Hepatocyte (in vitro differentiated cells): ENCODE data around the gene BTRC. TPM values are rescaled to one million over a fixed set of nuclear protein-coding genes. Genes with fewer than 3 reads are reported as not detected.
"Not testable (repeated sequence)": the region's sequence is repeated elsewhere in the genome, so short reads cannot be mapped to it uniquely, and the experiment has no call there.

Source experiments
- DNase-seq: peaks from one replicate; pipeline ENCODE4 v3.0.0-alpha.2; 2016; ENCODE audit warnings: low spot score
- H2AFZ ChIP-seq: fragments of 200-600 bp; sonication (generic); 2 replicates; pipeline ENCODE4 v1.6.0; 2016; ENCODE audit warnings: antibody characterized with exemption, mild to moderate bottlenecking
- H3K27ac ChIP-seq: fragments of 200-600 bp; sonication (generic); 2 replicates; pipeline ENCODE4 v1.5.1; 2016; ENCODE audit warnings: mild to moderate bottlenecking
- H3K27me3 ChIP-seq: fragments of 200-600 bp; sonication (generic); 2 replicates; pipeline ENCODE4 v1.6.1; 2016
- H3K36me3 ChIP-seq: fragments of 200-600 bp; sonication (generic); replicated peaks from 2 replicates; pipeline ENCODE4 v1.5.1; 2016; ENCODE audit warnings: low read depth; ENCODE audit not compliant: insufficient read depth
- H3K4me1 ChIP-seq: fragments of 200-600 bp; sonication (generic); 2 replicates; pipeline ENCODE4 v1.5.1; 2016; ENCODE audit warnings: mild to moderate bottlenecking, moderate library complexity; ENCODE audit not compliant: insufficient read depth
- H3K4me2 ChIP-seq: fragments of 200-600 bp; sonication (generic); 2 replicates; pipeline ENCODE4 v1.6.0; 2016
- H3K4me3 ChIP-seq: fragments of 200-600 bp; sonication (generic); 2 replicates; pipeline ENCODE4 v1.5.1; 2016; ENCODE audit warnings: mild to moderate bottlenecking
- H3K79me2 ChIP-seq: fragments of 200-600 bp; sonication (generic); 2 replicates; pipeline ENCODE4 v1.6.0; 2017; ENCODE audit warnings: mild to moderate bottlenecking
- H3K9me2 ChIP-seq: fragments of 200-600 bp; sonication (generic); replicated peaks from 2 replicates; pipeline ENCODE4 v1.6.0; 2017; ENCODE audit warnings: mild to moderate bottlenecking; ENCODE audit not compliant: insufficient read depth
- H3K9me3 ChIP-seq: fragments of 200-600 bp; sonication (generic); 2 replicates; pipeline ENCODE4 v1.5.1; 2016; ENCODE audit warnings: low read depth, mild to moderate bottlenecking
- H4K20me1 ChIP-seq: fragments of 200-600 bp; sonication (generic); 2 replicates; pipeline ENCODE4 v1.6.0; 2016; ENCODE audit warnings: mild to moderate bottlenecking; ENCODE audit not compliant: insufficient read depth, poor library complexity, severe bottlenecking
- EZH2 ChIP-seq: fragments of 200-600 bp; sonication (generic); IDR thresholded peaks from 2 replicates; pipeline ENCODE4 v1.6.1; 2016; ENCODE audit warnings: antibody characterized with exemption, mild to moderate bottlenecking, borderline replicate concordance
- EZH2phosphoT487 ChIP-seq: fragments of 200-600 bp; sonication (generic); IDR thresholded peaks from one replicate; pipeline ENCODE4 v1.6.1; 2018; ENCODE audit warnings: antibody characterized with exemption, mild to moderate bottlenecking, low read depth, moderate library complexity; ENCODE audit not compliant: unreplicated experiment, severe bottlenecking
- WGBS: methylation state at CpG from one replicate; pipeline ENCODE4 v1.1.6; 2016; ENCODE audit warnings: low lambda C conversion rate; ENCODE audit errors: missing lambda C conversion rate; 5-methylcytosine and 5-hydroxymethylcytosine counted together
- polyA plus RNA-seq: library from polyadenylated mRNA; unstranded; fragments of >200 nt; fragmentation: Nextera tagmentation; extraction: Ambion mirVana; gene quantifications from 2 replicates; pipeline ENCODE4 v1.2.1, GENCODE V29; 2016
- total RNA-seq: library from RNA; depleted of rRNA; stranded (reverse); fragments of >200 nt; gene quantifications from 2 replicates; pipeline ENCODE4 v1.2.3, GENCODE V29; 2014
- TF ChIP-seq, protein P1 (sequence below): fragments of 200-600 bp; sonication (generic); IDR thresholded peaks from 2 replicates; pipeline ENCODE4 v1.5.1; 2016; ENCODE audit warnings: antibody characterized with exemption, mild to moderate bottlenecking; ENCODE audit not compliant: poor library complexity

The BTRC gene
- total and polyA plus RNA-seq, 2 experiments from 2014 or later, result 14.5 to 24.3 TPM

DNA sequence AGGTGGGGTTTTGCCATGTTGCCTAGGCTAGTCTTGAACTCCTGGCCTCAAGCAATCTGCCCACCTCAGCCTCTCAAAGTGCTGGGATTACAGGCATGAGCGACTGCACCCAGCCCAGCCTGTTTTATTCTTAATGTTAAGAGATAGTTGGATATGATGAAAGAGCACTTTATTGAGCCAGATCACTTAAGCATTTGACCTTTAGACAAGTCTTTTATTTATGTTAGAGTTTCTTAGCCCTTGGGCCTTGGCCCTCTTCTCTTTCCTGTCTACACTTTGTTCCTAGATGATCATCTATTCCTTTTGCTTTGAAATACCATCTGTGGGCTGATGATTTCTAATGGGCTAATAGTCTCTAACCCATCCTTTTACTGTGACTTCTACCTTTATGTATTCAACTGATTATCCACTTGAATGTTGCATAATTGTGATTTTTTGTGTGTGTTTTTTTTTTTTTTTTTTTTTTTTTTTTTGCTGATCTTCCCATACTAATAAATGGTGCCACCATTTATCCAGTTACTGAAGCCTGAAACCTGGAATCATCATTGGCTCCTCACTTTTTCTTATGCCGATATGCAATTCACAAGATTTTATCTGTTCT, 34.8 kb downstream of the BTRC start:
- 86% methylated on average over 2 of the region's 2 CpGs for WGBS
- H3K4me3 ChIP-seq, result no peak overlapping the region
- peaks cover 34% of the 10 kb centered on the region for H3K79me2 ChIP-seq
- H3K4me1 ChIP-seq, result no peaks in the 10 kb centered on the region
- no peak for DNase-seq
- no peaks in the 10 kb centered on the region for H3K9me3 ChIP-seq
- H3K9me2 ChIP-seq, result no peaks in the 10 kb centered on the region
- H3K27me3 ChIP-seq, result no peaks in the 10 kb centered on the region
- TF ChIP-seq, protein P1, sequence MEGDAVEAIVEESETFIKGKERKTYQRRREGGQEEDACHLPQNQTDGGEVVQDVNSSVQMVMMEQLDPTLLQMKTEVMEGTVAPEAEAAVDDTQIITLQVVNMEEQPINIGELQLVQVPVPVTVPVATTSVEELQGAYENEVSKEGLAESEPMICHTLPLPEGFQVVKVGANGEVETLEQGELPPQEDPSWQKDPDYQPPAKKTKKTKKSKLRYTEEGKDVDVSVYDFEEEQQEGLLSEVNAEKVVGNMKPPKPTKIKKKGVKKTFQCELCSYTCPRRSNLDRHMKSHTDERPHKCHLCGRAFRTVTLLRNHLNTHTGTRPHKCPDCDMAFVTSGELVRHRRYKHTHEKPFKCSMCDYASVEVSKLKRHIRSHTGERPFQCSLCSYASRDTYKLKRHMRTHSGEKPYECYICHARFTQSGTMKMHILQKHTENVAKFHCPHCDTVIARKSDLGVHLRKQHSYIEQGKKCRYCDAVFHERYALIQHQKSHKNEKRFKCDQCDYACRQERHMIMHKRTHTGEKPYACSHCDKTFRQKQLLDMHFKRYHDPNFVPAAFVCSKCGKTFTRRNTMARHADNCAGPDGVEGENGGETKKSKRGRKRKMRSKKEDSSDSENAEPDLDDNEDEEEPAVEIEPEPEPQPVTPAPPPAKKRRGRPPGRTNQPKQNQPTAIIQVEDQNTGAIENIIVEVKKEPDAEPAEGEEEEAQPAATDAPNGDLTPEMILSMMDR, result no peak
- TF ChIP-seq EZH2phosphoT487, result no peak
- no peak for TF ChIP-seq EZH2
- H3K36me3 ChIP-seq, result no peaks in the 10 kb centered on the region
- no peak overlapping the region for H3K4me2 ChIP-seq
- no peak overlapping the region for H2AFZ ChIP-seq
- H4K20me1 ChIP-seq, result no peaks in the 10 kb centered on the region
- H3K27ac ChIP-seq, result no peak overlapping the region

DNA sequence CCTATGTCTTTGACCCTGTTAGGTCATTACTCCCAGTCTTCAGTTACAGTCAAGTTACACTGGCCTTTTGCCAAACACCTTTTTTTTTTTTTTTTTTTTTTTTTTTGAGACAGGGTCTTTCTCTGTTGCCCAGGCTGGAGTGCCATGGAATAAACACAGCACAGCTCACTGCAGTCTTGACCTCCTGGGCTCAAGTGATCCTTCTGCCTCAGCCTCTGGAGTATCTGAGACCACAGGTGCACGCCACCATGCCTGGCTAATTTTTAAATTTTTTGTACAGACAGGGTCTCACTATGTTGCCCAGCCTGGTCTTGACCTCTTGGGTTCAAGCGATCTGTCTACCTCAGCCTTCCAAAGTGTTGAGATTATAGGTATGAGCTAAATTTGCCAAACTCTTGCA, 35.6 kb downstream of the BTRC start:
- H3K79me2 ChIP-seq, result peaks cover 27% of the 10 kb centered on the region
- not testable (repeated sequence) for H3K9me2 ChIP-seq, DNase-seq, H3K4me1 ChIP-seq, H3K27me3 ChIP-seq, H3K9me3 ChIP-seq, H3K27ac ChIP-seq, H2AFZ ChIP-seq, H3K4me2 ChIP-seq, H4K20me1 ChIP-seq, H3K36me3 ChIP-seq, H3K4me3 ChIP-seq
- WGBS, result 97% methylated on average over 2 of the region's 2 CpGs

DNA sequence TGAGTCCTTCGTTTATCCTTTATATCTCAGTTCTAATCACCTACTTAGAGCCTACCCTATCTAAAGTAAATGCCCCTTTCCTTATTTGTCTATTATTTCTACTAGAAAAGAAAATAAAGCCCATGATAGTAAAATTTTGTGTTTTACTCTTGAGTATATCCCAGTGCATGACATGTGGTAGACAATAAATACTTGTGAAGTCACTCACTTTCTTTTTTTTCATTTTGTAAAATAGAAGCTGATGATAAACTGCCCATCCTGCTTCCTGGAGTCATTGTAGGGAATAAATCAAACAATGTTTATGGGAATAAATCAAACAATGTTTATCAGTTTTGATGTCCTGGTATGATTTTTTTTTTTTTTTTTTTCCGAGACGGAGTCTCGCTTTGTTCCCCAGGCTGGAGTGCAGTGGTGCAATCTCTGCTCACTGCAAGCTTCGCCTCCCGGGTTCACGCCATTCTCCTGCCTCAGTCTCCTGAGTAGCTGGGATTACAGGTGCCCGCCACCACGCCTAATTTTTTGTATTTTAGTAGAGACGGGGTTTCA, 36.1 kb downstream of the BTRC start:
- Histone ChIP-seq H3K27me3 (no peaks in the 10 kb centered on the region), H3K9me3 (no peaks in the 10 kb centered on the region), H3K4me3 (no peak overlapping the region), H3K79me2 (peaks cover 23% of the 10 kb centered on the region), H3K36me3 (no peaks in the 10 kb centered on the region), H3K9me2 (no peaks in the 10 kb centered on the region), H4K20me1 (no peaks in the 10 kb centered on the region), H3K4me1 (no peaks in the 10 kb centered on the region), H3K27ac (no peak overlapping the region), H2AFZ (no peak overlapping the region), H3K4me2 (no peak overlapping the region)
- WGBS, result 97% methylated on average over 7 of the region's 10 CpGs
- TF ChIP-seq, protein P1, result no peak
- no peak for TF ChIP-seq EZH2
- no peak for TF ChIP-seq EZH2phosphoT487
- no peak for DNase-seq

DNA sequence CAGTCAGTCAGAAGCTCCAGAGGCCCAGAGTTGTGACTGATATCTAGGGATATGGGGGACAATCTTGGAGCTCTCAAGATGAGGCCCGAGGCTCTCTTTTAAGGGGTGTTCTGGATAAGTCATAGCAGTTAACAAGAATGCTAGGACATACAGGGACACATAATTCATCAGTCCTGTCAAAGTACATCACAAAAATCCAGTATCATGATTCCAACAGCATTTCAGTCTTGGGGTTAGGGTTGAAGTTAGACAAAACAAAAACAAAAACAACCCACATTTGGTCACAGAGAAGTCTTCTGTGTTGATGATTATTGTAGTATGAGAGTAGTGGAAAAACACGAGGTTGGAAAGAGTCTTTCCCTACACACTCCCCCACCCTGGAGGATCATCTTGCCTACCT, 39.4 kb downstream of the BTRC start:
- Histone ChIP-seq H3K27ac (no peak overlapping the region), H3K4me3 (no peak overlapping the region), H3K79me2 (peaks cover 24% of the 10 kb centered on the region), H2AFZ (no peak overlapping the region), H3K36me3 (no peaks in the 10 kb centered on the region), H3K9me2 (no peaks in the 10 kb centered on the region), H3K4me1 (no peaks in the 10 kb centered on the region), H3K9me3 (no peaks in the 10 kb centered on the region), H3K4me2 (no peak overlapping the region), H4K20me1 (peaks cover 4% of the 10 kb centered on the region), H3K27me3 (no peaks in the 10 kb centered on the region)
- TF ChIP-seq EZH2 (no peak), EZH2phosphoT487 (no peak)
- TF ChIP-seq, protein P1, result no peak
- DNase-seq, result no peak
- 82% methylated on average over 2 of the region's 2 CpGs for WGBS
